ENCODE results near the gene DLGAP1.

GRCh38 chr18:4040391-4041092 is 414.6 kb downstream of the DLGAP1 start:
- TF ChIP-seq, protein P1, sequence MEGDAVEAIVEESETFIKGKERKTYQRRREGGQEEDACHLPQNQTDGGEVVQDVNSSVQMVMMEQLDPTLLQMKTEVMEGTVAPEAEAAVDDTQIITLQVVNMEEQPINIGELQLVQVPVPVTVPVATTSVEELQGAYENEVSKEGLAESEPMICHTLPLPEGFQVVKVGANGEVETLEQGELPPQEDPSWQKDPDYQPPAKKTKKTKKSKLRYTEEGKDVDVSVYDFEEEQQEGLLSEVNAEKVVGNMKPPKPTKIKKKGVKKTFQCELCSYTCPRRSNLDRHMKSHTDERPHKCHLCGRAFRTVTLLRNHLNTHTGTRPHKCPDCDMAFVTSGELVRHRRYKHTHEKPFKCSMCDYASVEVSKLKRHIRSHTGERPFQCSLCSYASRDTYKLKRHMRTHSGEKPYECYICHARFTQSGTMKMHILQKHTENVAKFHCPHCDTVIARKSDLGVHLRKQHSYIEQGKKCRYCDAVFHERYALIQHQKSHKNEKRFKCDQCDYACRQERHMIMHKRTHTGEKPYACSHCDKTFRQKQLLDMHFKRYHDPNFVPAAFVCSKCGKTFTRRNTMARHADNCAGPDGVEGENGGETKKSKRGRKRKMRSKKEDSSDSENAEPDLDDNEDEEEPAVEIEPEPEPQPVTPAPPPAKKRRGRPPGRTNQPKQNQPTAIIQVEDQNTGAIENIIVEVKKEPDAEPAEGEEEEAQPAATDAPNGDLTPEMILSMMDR (IDR thresholded peaks at IDR 0.05; ENCODE audit: low read length) = no peak
- no peak for TF ChIP-seq EZH2 (IDR thresholded peaks at IDR 0.05; ENCODE audit: borderline replicate concordance, low read length)

Measured in OCI-LY1 (cell line).